Activated CD8-positive, alpha-beta T cell treated with anti-CD3 and anti-CD28 coated beads for 36 hours (primary cell): ENCODE data around the gene CS. TPM values are rescaled to one million over a fixed set of nuclear protein-coding genes. Genes with fewer than 3 reads are reported as not detected.
A peak's percentile ranks its signal among the peaks of the same experiment; 100 is the strongest.
"Not testable (repeated sequence)": the region's sequence is repeated elsewhere in the genome, so short reads cannot be mapped to it uniquely, and the experiment has no call there.

ENCODE experiments used
- ATAC-seq: fragments of 200-7000 bp; cut with Tn5 transposase; one replicate; pipeline ENCODE4 v1.10.0; 2021; ENCODE audit warnings: mild to moderate bottlenecking, moderate library complexity
- CTCF ChIA-PET: fragments of 350-600 bp; sonication (Branson Sonifier 250); formaldehyde crosslinking; loops from one replicate; lab custom pipeline; 2021; ENCODE audit warnings: antibody characterized with exemption; lab: Charles Lee
- POLR2A ChIA-PET: fragments of 350-600 bp; sonication (Branson Sonifier 250); formaldehyde crosslinking; loops from one replicate; lab custom pipeline; 2021; ENCODE audit warnings: antibody characterized with exemption; lab: Charles Lee
- DNase-seq: peaks from one replicate; pipeline ENCODE4 v3.0.0-alpha.2; 2020
- H3K27ac Mint-ChIP-seq: one replicate; pipeline ENCODE4 v1.8.0; 2021; ENCODE audit warnings: mild to moderate bottlenecking, mixed read lengths
- H3K27me3 Mint-ChIP-seq: one replicate; pipeline ENCODE4 v1.8.0; 2021; ENCODE audit warnings: mixed read lengths
- H3K36me3 Mint-ChIP-seq: one replicate; pipeline ENCODE4 v1.8.0; 2021; ENCODE audit warnings: low read depth, mixed read lengths
- H3K4me1 Mint-ChIP-seq: one replicate; pipeline ENCODE4 v1.8.0; 2021; ENCODE audit warnings: low read depth, mixed read lengths
- H3K4me3 Mint-ChIP-seq: one replicate; pipeline ENCODE4 v1.8.0; 2021; ENCODE audit warnings: mild to moderate bottlenecking, moderate library complexity, mixed read lengths
- H3K9me3 Mint-ChIP-seq: one replicate; pipeline ENCODE4 v1.8.0; 2021; ENCODE audit warnings: mixed read lengths
- intact Hi-C: fragments of 100-400 bp; cut with micrococcal nuclease; formaldehyde crosslinking; loops from one replicate; pipeline ENCODE4 v1.10.0; 2022
- total RNA-seq, 2 experiments: library from RNA; stranded (reverse); gene quantifications; one replicate each; pipeline ENCODE4 v1.2.3, GENCODE V29; 2021
- TF ChIP-seq, protein P1 (sequence below): fragments of 200-600 bp; IDR thresholded peaks from one replicate; pipeline ENCODE4 v1.8.0; 2022; ENCODE audit warnings: antibody characterized with exemption, mild to moderate bottlenecking

Gene CS
- 100 to 1,000 TPM; 292 to 297 TPM for total RNA-seq

DNA sequence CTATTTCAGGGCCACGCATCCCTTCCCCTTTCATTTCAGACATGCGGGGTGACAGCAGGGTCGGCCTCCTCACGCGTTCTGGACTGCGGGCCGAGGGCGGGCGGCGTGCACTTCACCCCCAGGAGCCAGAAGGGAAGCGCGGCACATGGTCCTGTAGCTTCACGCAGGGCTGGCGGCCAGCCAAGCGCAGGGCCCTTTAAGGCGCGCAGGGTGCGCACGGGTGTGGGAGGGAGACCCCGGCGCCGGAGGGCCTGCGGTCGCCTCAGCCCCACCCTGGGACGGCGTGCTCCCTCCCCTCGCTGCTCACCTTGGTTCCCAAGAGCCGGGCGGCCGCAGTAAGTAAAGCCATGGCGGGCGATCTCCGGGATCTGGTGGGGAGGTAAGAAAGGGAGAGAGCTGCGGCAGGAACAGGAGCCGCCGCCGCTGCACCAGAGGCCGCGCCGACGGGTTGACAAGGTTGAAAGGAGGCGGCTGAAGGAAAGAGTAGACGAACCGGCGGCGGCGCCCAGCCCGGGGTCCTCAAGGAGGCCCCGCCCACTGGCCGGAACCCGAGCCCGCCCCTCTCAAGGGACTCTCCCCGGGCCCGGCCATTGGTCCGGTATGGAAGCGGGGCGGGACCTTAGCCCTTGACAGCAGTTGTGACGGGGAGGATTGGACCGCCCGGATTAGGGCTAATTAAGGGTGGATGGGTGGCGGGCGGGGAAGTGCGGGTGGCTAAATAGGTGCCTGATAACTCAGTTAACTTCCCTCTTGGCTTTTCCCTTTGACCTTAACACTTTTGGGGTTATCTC lies at the start of gene CS:
TSS of gene CS (minus strand) at position 478 of the 791 bp plus-strand sequence. CDS start at position 349, 129 bp downstream.
- Mint-ChIP-seq H3K27ac (peak within 1 kb of the TSS; percentile 94), H3K4me3 (peak within 1 kb of the TSS; percentile 93), H3K27me3 (no peaks in the 10 kb centered on the region), H3K4me1 (peaks cover 43% of the 10 kb centered on the region), H3K9me3 (no peaks in the 10 kb centered on the region), H3K36me3 (peaks cover 37% of the 10 kb centered on the region)
- TF ChIP-seq, protein P1, sequence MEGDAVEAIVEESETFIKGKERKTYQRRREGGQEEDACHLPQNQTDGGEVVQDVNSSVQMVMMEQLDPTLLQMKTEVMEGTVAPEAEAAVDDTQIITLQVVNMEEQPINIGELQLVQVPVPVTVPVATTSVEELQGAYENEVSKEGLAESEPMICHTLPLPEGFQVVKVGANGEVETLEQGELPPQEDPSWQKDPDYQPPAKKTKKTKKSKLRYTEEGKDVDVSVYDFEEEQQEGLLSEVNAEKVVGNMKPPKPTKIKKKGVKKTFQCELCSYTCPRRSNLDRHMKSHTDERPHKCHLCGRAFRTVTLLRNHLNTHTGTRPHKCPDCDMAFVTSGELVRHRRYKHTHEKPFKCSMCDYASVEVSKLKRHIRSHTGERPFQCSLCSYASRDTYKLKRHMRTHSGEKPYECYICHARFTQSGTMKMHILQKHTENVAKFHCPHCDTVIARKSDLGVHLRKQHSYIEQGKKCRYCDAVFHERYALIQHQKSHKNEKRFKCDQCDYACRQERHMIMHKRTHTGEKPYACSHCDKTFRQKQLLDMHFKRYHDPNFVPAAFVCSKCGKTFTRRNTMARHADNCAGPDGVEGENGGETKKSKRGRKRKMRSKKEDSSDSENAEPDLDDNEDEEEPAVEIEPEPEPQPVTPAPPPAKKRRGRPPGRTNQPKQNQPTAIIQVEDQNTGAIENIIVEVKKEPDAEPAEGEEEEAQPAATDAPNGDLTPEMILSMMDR: no peak
- ATAC-seq (peak; percentile 99), DNase-seq (peak; percentile 99)
- POLR2A ChIA-PET: interaction anchor here (0.6 to 3.5 kb wide), 15 partner anchors 8 to 441 kb away, joined by 3 to 12 read pairs (median 3); partner anchors contain the start of gene PAN2
- intact Hi-C loops: no loop called here
- CTCF ChIA-PET: interaction anchor here (0.8 to 1.5 kb wide), 4 partner anchors 8 to 172 kb away, joined by 3 read pairs; partner anchors contain the start of gene ESYT1

DNA sequence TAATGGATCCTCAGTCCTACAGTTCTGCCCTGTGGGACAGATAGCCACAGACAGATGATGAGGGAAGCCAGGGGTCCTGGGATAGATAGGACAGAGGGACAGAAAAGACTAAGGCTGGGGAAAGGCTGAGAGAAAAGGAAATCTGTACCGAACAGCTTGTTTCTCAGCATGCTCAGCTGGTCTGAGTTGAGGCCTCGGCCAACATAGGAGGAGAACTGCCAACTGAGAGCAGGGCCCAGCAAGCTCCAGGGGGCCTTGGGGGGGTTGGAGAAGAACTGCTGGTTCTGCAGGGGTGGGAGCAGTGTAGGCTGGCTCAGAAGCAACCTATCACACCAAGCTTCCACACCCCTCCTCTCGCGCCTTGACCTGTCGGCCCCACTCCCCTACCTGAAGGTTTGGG lies 48.6 kb upstream of the CS start:
- no peak overlapping the region for H3K4me3 Mint-ChIP-seq
- TF ChIP-seq, protein P1: no peak
- intact Hi-C loops: no loop called here
- DNase-seq: no peak
- H3K4me1 Mint-ChIP-seq: no peaks in the 10 kb centered on the region
- no peaks in the 10 kb centered on the region for H3K9me3 Mint-ChIP-seq
- ChIA-PET CTCF (interaction anchor here (0.9 to 3.8 kb wide), 4 partner anchors 10 to 115 kb away, joined by 3 to 17 read pairs (median 4); partner anchors contain the start of genes IL23A and STAT2), POLR2A (interaction anchor here (1.4 to 9.5 kb wide), 3 partner anchors 9 to 15 kb away, joined by 4 to 63 read pairs (median 42); partner anchors contain the start of genes APOF, IL23A, PAN2 and STAT2)
- H3K27ac Mint-ChIP-seq: no peak overlapping the region
- ATAC-seq: no peak
- peaks cover 35% of the 10 kb centered on the region for H3K36me3 Mint-ChIP-seq
- H3K27me3 Mint-ChIP-seq: no peaks in the 10 kb centered on the region

DNA sequence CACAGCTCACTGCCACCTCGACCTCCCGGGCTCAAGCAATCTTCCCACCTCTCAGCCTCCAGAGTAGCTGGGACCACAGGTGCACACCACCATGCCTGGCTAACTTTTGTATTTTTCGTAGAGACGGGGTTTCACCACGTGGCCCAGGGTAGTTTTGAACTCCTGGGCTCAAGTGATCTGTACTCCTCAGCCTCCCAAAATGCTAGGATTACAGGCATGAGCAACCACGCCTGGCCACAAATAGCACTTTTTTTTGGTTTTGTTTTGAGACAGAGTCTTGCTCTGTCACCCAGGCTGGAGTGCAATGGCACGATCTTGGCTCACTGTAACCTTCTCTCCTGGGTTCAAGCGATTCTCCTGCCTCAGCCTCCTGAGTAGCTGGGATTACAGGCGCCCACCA lies 47.1 kb upstream of the CS start:
- ChIA-PET CTCF (interaction anchor here (0.7 to 1.6 kb wide), 5 partner anchors 10 to 117 kb away, joined by 3 to 6 read pairs (median 4); partner anchors contain the start of gene CNPY2), POLR2A (interaction anchor here (1.0 to 9.5 kb wide), 3 partner anchors 8 to 102 kb away, joined by 3 to 63 read pairs (median 42); partner anchors contain the start of genes APOF, IL23A, STAT2 and TIMELESS)
- H3K27ac Mint-ChIP-seq, intact Hi-C loops, H3K4me1 Mint-ChIP-seq, ATAC-seq, H3K27me3 Mint-ChIP-seq, H3K4me3 Mint-ChIP-seq, DNase-seq, H3K9me3 Mint-ChIP-seq: not testable (repeated sequence)
- peaks cover 41% of the 10 kb centered on the region for H3K36me3 Mint-ChIP-seq

DNA sequence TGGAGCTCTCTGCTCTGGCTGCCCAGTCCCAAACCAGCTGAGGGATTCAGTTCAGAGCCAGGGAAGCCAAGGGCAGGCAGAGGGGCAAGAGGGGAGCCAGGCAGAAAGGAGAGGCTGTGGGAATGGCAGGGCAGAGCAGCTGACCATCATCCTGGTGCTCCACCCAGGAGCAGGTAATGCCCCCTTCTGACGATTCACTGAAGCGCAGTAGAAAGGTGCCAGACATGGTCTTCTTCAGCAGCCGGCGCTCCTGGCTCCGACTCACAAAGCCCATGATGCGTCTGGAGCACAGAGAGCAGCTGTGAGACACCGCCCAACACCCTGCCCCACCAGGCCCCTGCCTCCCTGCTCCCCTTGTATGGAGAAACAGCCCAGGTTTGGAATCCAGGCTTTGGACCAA lies 46.5 kb upstream of the CS start:
- ChIA-PET POLR2A (interaction anchor here (0.6 to 9.5 kb wide), 3 partner anchors 14 to 102 kb away, joined by 3 to 63 read pairs (median 3); partner anchors contain the start of genes APOF, STAT2 and TIMELESS), CTCF (interaction anchor here (0.7 to 1.6 kb wide), 5 partner anchors 9 to 117 kb away, joined by 3 to 6 read pairs (median 4); partner anchors contain the start of gene CNPY2)
- Mint-ChIP-seq H3K27me3 (no peaks in the 10 kb centered on the region), H3K4me1 (no peaks in the 10 kb centered on the region), H3K4me3 (no peak overlapping the region), H3K36me3 (peaks cover 43% of the 10 kb centered on the region), H3K27ac (no peak overlapping the region), H3K9me3 (no peaks in the 10 kb centered on the region)
- TF ChIP-seq, protein P1: peak; percentile 58
- ATAC-seq (peak; percentile 46), DNase-seq (peak; percentile 51)
- intact Hi-C loops: no loop called here

DNA sequence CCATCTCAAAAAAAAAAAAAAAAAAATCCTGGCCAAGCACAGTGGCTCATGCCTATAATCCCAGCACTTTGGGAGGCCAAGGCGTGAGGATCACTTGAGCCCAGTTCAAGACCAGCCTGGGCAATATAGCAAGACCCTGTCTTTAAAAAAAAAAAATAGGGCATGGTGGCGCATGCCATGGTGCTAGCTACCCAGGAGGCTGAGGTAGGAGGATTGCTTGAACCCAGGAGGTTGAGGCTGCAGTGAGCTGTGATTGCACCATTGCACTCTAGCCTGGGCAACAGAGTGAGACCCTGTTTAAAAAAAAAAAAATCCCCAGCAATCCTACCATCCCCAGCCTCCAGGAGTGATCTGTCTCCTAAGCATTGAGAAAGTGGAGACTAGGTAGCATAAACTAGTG lies 42.2 kb upstream of the CS start:
- intact Hi-C loops, H3K4me3 Mint-ChIP-seq, ATAC-seq, H3K27me3 Mint-ChIP-seq, DNase-seq, H3K27ac Mint-ChIP-seq, H3K9me3 Mint-ChIP-seq: not testable (repeated sequence)
- ChIA-PET CTCF (interaction anchor here (0.9 to 1.5 kb wide), 2 partner anchors 16 to 121 kb away, joined by 3 to 6 read pairs; no protein-coding TSS in a partner anchor), POLR2A (interaction anchor here (1.1 to 5.6 kb wide), 3 partner anchors 8 to 75 kb away, joined by 3 to 42 read pairs (median 16); partner anchors contain the start of genes COQ10A and STAT2)
- Mint-ChIP-seq H3K4me1 (peaks cover 30% of the 10 kb centered on the region), H3K36me3 (peaks cover 42% of the 10 kb centered on the region)
